Activated T-cell treated with anti-CD3 and anti-CD28 coated beads, Interleukin-2, amount 50 U/mL, for 24 hours (primary cell): ENCODE results near the gene OR1S1.

ENCODE experiments used
- DNase-seq: peaks from one replicate; pipeline ENCODE4 v3.0.0-alpha.2; 2020
- H3K27ac Mint-ChIP-seq: 2 replicates; pipeline ENCODE4 v1.8.0; 2020; ENCODE audit warnings: mild to moderate bottlenecking, mixed read lengths
- H3K27me3 Mint-ChIP-seq: 2 replicates; pipeline ENCODE4 v1.8.0; 2020; ENCODE audit warnings: mixed read lengths
- H3K36me3 Mint-ChIP-seq: 2 replicates; pipeline ENCODE4 v1.8.0; 2020; ENCODE audit warnings: low read depth, mixed read lengths
- H3K4me1 Mint-ChIP-seq: 2 replicates; pipeline ENCODE4 v1.8.0; 2020; ENCODE audit warnings: low read depth, mixed read lengths
- H3K4me3 Mint-ChIP-seq: 2 replicates; pipeline ENCODE4 v1.8.0; 2020; ENCODE audit warnings: mild to moderate bottlenecking, moderate library complexity, mixed read lengths
- H3K9me3 Mint-ChIP-seq: 2 replicates; pipeline ENCODE4 v1.8.0; 2020; ENCODE audit warnings: mixed read lengths

The OR1S1 gene

DNA sequence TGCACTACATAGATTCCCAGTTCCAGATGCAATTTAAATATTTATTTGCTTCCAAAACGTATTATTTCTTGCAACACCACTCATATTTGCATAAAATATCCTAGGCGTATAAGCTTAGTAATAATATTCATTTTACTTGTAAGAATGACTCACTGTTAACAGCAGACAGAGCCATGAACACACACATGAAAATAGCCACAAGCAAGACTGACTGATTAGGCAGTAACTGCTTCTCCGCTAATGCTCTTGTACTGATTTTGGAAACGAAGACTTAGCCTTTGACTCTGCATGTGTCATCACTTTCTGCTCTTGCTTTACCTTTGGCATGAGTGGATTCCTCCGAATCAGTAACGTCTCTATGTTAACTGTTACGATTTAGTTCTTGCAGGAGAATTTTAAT lies 10.2 kb downstream of the OR1S1 start:
- peaks cover 7% of the 10 kb centered on the region for H3K27me3 Mint-ChIP-seq
- DNase-seq, result no peak
- H3K4me1 Mint-ChIP-seq, result no peaks in the 10 kb centered on the region
- H3K9me3 Mint-ChIP-seq, result no peaks in the 10 kb centered on the region
- H3K36me3 Mint-ChIP-seq, result no peaks in the 10 kb centered on the region
- H3K4me3 Mint-ChIP-seq, result no peak overlapping the region
- H3K27ac Mint-ChIP-seq, result no peak overlapping the region

DNA sequence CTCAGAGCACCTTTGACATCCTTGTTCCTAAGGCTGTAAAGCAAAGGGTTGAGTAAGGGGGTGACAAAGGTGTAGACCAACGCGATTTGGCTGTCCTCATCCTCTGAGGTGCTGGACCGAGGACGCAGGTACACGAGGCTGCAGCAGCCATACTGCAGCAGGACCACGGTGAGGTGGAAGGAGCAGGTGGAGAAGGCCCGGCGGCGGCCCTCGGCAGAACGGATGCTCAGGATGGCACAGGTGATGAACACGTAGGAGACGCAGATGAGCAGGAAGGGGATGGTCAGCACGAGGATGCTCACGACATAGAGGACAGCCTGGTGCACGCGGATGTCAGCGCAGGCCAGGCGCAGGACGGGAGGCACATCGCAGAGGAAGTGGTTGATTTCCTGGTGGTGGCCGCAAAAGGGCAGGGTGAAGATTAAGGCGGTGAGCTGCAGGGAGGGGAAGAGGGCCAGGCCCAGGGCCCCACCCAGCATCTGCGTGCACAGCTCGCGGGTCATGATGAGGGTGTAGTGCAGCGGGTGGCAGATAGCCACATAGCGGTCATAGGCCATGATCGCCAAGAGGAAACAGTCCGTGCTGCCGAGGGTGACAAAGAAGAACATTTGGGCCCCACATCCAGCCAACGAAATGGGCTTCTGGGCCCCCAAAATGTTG lies 15.6 kb downstream of the OR1S1 start:
- no peak for DNase-seq
- H3K27ac Mint-ChIP-seq, result no peak overlapping the region

DNA sequence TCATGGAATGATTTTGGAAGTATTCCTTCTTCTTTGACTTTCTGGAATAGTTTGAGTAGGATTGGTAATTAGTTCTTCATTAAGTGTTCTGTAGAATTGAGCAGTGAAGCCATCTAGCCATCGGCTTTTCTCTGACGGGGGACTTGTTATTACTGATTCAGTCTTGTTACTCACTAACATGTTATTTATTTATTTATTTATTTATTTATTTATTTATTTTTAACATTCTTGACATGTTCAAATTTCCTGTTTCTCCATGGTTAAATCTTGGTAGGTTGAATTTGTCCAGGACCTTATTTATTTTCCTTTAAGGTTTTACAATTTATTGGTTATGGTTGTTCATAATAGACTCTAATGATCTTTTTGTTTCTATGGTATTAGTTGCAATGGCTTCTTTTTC lies 31.4 kb downstream of the OR1S1 start:
- H3K27ac Mint-ChIP-seq, result no peak overlapping the region

More for the DNA sequence above, 15.6 kb downstream of the OR1S1 start:
- Mint-ChIP-seq H3K4me1 (no peaks in the 10 kb centered on the region), H3K4me3 (no peak overlapping the region), H3K36me3 (no peaks in the 10 kb centered on the region), H3K9me3 (no peaks in the 10 kb centered on the region), H3K27me3 (peaks cover 7% of the 10 kb centered on the region)

DNA sequence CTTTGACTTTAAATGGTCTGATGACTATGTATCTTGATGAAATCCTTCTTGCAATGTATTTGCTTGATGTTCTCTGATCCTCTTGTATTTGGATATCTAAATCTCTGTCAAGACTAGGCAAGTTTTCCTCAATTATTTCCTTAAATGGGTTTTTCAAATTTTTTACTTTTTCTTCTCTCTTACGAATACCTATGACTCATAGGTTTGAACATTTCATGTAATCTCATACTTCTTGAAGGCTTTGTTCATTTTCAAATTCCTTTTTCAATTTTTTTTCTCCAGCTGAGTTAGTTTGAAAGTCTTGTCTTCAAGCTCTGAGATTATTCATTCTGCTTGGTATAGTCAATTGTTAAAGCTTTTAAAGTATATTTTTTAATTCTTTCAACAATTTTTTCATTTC lies 42.4 kb downstream of the OR1S1 start:
- Mint-ChIP-seq H3K9me3 (peaks cover 25% of the 10 kb centered on the region), H3K4me1 (no peaks in the 10 kb centered on the region), H3K36me3 (no peaks in the 10 kb centered on the region), H3K27ac (no peak overlapping the region), H3K4me3 (no peak overlapping the region), H3K27me3 (peaks cover 6% of the 10 kb centered on the region)
- DNase-seq, result no peak

More for the DNA sequence above, 31.4 kb downstream of the OR1S1 start:
- Mint-ChIP-seq H3K36me3 (no peaks in the 10 kb centered on the region), H3K27me3 (peaks cover 30% of the 10 kb centered on the region), H3K4me1 (no peaks in the 10 kb centered on the region), H3K4me3 (no peak overlapping the region), H3K9me3 (peaks cover 9% of the 10 kb centered on the region)
- DNase-seq, result no peak

DNA sequence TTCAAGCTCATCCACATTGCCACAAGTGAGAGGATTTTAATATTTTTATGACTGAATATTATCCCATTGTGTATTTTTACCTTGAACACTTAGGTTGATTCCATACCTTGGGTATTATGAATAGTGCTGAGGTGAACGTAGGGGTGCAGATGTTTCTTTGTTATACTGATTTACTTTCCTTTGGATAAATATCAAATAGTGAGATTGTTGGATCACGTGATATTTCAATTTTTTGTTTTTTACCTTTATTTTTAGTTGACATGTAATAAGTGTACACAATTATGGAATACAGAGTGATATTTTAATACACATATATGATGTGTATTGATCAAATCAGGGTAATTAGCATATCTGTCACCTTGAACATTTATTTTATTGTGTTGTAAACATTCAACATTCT lies 47.5 kb downstream of the OR1S1 start:
- Mint-ChIP-seq H3K27me3 (peaks cover 3% of the 10 kb centered on the region), H3K36me3 (no peaks in the 10 kb centered on the region), H3K4me1 (no peaks in the 10 kb centered on the region), H3K9me3 (peaks cover 7% of the 10 kb centered on the region), H3K27ac (no peak overlapping the region), H3K4me3 (no peak overlapping the region)
- DNase-seq, result no peak
